ENCODE measurements around the gene RNF121.

Gene RNF121

DNA sequence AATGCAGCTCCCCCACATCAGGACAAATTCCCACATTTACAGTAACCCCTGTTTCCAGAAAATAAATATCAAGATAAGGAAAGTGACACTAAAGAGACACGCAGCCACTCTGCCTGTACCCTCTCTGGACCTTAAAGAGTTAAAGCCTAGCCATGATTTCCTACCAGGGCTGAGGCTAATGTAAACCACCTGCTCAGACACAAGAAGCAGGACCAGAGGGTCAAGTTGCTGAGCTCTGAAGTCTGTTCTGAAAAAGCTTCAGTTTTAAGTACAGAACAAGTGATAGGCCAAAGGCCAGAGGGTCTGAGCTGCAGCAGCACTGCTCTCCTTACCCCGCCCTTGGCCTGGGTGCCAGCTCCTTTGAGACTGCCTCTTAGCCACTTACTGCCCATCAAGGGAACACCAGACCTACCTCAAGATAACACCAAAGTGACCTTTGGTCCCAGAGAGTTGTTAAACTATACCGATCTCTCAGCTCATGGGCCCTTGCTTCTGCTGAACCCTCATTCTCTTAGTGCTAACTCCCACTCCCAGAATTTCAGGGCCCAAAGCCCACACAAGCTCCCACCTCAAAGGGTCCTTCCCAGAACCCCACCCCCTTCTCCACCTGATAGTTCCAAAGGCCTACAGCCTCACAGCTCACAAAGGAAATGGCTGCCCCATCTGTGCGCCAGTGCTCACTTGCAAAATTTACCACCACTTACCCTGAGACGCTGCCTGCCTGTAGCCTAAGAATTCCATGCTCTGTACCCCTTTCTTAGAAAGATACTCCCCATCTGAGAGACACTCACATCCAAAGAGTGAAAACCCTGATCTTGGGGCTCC, 110.4 kb downstream of the RNF121 start:
- no peak for DNase-seq (ENCODE audit: low read depth)

- no peak for DNase-seq (ENCODE audit: low read depth)
Observed at GRCh38 chr11:72039856-72040401, 111.1 kb downstream of the RNF121 start.

DNA sequence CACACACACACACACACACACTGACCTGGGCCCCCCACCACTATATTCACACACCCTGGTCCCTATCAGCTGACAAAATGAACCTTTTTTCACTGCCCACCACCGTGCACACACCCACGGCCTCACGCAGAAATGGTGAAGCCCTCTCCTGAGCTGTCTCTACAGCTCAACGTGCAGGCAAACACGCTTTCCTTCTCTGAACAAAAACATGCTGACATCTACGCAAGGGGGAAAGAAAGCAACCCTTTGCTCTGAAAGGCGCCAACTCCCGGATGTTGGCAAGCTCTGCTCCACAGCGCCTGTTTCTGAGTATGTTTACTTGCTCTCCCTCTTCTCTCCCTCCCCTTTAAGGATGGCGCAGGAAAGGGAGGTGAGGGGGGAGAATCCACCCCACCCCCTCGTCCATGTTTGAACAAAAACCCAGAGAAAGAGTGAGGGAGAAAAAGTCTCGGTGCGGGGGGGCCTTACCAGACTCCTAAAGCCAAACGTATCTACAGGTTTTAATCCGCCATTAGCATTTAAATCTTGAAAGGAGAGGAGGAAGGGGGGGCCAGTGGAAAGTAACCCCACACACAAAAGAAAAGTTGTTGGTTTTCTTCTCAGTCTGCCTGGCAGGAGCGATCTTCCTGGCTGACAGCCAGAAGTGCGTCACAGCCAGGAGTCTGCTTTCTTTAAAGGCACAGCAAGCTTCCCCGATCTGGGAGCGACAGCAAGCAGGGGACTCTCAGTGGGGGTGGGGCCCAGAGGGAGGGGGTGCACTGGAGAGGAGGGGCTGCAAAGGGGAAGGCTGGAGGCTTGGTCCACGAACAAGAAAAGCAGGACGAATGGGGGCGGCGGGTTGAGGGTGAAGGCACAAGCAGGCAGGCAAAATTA, 111.9 kb downstream of the RNF121 start:
- DNase-seq (ENCODE audit: low read depth) = peak; percentile 58

- peak; percentile 10 for DNase-seq (ENCODE audit: low read depth)
Observed at GRCh38 chr11:72041364-72042063, 112.7 kb downstream of the RNF121 start.

GRCh38 chr11:72042064-72042745, 113.4 kb downstream of the RNF121 start:
- no peak for DNase-seq (ENCODE audit: low read depth)

DNA sequence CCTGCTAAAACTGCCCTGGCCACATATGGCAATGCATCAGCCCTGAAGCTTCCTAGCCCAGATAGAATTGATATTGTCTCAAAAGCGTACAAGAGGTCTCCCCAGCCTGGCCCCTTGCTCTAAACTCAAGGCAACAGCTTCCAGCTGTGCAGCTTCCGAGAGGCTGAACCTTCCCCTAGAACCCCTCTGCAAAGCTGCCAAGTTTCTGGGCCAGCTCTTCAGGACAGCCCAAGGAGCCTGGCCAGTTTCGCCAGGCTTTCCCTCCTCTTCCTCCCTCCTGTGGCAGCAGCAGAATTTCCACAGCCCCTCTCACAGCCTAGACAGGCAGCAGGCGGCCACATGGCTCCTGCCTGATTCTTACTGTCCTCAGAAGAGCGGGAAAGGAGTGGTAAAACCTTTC, 117.0 kb downstream of the RNF121 start:
- DNase-seq (ENCODE audit: low read depth) = no peak
